H54 (cell line): ENCODE data around the gene SLC7A1.

Source experiments
- DNase-seq: peaks from one replicate; pipeline ENCODE4 v3.0.0; 2011; ENCODE audit warnings: low spot score, mixed read lengths; ENCODE audit not compliant: insufficient read length
- FAIRE-seq: peaks from 3 replicates; lab custom pipeline; 2011; peaks lifted over from hg19 to GRCh38; lab: Jason Lieb, UNC
- POLR2A ChIP-seq: IDR thresholded peaks from 2 replicates; pipeline ENCODE4 v1.6.1; 2011; ENCODE audit warnings: low read depth, mild to moderate bottlenecking, low read length

Gene SLC7A1

DNA sequence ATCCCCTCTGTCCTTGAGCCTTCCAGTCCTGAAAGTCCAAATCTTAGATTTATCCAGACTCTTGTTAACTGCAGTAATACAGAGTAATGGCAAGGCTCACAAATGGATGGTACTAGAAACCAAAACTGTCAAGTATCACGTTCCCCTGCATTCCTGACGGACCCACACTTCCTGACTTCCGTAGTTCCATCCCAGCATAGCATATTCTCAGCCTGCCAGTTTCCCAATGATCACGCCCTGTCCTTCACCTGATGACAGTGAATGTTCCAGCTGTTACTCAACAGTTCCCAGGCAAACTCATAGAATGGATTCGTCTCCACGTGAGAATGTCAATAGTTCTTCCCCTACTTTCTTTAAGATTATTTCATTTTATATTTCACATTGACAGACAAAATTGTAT is 33.6 kb downstream of the SLC7A1 start:
- FAIRE-seq (no peak), DNase-seq (no peak)
- TF ChIP-seq POLR2A, result no peak

DNA sequence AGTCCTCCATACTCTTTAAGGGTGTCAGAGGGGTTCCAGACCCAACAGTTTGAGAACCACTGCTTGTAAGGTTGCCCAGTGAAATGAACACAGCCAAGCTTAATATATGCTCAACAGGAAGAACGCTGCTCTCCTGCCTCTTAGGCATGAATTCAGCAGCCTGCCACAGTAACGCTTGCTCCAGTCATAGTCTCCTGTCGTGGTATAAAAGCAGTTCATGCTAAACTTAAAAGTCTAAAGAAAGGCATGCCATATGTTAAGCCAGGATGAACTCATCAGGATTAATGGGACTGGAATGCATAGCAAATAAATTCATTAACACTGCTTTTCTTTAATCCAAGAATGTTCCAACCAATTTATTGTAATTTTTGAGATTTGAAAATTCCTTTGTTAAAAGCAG is 38.7 kb downstream of the SLC7A1 start:
- DNase-seq, result no peak
- no peak for TF ChIP-seq POLR2A
- no peak for FAIRE-seq

GRCh38 chr13:29551214-29551613 is 44.3 kb downstream of the SLC7A1 start:
- FAIRE-seq (no peak), DNase-seq (no peak)
- no peak for TF ChIP-seq POLR2A

- no peak for FAIRE-seq
- TF ChIP-seq POLR2A, result no peak
- no peak for DNase-seq
Measured at GRCh38 chr13:29550430-29550988, 45.0 kb downstream of the SLC7A1 start.

- FAIRE-seq (no peak), DNase-seq (no peak)
- no peak for TF ChIP-seq POLR2A
Measured at GRCh38 chr13:29548722-29549121, 46.8 kb downstream of the SLC7A1 start.

GRCh38 chr13:29547153-29547552 is 48.3 kb downstream of the SLC7A1 start:
- TF ChIP-seq POLR2A, result no peak
- DNase-seq (no peak), FAIRE-seq (no peak)

GRCh38 chr13:29546662-29547061 is 48.8 kb downstream of the SLC7A1 start:
- no peak for FAIRE-seq

DNA sequence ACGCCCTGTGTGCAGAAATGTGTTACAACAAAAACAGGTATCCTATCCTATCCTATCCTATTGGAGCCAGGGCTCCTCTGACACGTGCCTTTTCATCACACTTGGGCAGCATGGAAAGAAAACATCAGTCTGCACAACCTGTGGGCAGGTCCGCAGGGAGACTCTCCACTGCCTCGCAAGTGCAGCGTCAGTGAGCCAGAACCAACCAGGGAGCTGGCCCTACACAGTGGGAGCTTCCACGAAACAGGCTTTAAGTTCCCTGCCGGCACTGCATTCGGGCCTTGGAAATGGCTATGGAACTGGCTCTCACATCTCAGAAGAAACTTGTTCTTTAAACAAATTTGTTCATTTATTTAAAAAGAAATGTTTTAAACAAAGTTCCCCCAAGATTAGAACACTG is 49.5 kb downstream of the SLC7A1 start:
- DNase-seq, result no peak
- no peak for FAIRE-seq
- TF ChIP-seq POLR2A, result no peak

More at GRCh38 chr13:29546662-29547061, 48.8 kb downstream of the SLC7A1 start:
- no peak for DNase-seq
- no peak for TF ChIP-seq POLR2A

DNA sequence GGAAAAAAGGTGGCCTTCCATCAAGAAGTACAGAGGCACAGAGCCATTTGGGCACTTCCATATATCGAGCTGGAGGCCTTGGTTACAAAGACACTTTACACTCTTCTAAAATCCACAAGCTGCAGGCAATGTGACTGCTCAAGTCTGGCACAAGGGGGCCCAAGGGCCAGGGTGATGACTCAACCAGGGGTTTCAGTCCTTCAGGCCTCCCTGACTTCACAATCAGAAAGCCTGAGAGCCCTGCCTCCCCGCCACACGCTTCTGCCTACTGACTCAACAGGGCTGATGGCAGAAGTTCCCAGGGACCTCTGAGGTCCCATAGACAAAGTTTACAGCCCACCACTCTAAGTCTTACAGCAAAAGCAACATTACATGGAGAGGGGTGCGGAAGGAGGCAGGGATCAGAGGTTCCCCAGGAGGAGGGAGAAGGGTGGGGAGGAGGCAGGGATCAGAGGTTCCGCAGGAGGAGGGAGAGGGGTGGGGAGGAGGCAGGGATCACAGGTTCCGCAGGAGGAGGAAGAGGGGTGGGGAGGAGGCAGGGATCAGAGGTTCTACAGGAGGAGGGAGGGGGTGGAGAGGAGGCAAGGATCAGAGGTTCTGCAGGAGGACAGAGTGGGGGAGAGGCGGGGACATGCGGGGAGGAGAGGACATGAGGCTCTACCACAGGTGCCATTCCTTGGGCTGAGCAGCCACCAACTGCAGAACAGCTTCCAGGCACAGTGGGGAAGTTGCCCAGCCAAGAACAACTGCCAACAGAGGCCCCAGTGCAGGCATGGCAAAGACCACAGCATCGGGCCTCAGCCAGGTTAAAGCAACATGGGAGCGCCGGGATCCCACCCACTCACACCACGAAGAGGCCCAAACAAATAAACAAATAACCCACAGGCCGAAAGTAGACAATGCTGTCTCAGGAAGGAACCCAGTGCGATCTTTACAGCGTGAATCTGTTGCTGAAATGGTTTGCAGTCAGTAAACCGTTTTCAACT is 52.0 kb downstream of the SLC7A1 start:
- no peak for TF ChIP-seq POLR2A
- DNase-seq, result no peak
- no peak for FAIRE-seq

DNA sequence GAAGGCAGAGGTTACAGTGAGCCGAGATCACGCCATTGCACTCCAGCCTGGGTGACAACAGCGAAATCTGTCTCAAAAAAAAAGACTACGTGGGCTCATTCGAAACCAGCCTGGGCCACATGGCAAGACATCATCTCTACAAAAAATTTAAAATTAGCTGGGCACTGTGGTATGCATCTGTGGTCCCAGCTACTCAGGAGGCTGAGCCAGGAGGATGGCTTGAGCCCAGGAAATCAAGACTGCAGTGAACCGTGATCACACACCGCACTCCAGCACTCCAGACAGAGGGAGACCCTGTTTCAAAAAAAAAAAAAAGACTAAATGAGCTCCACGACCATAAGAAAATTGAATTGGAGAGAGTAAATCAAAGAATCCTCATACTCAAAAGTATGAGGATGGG is 53.1 kb downstream of the SLC7A1 start:
- TF ChIP-seq POLR2A, result no peak
- no peak for FAIRE-seq
- no peak for DNase-seq

DNA sequence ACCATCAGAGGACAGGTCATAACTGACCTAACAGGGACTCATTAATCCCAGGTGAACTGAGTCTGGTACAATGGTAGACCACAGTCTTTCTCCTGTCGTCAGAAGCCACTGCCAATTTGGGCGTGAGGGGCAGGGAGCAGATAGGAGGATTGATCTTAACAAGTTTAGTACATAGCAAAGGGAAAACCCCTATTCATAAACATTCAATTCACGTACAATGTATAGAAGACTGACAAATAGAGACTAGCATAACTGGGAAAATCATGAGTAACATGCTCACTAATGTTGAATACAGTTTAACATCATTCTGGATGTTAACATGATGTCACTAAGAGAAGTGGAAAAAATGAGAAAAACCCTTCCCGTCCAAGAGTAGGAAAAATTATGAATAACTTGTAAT is 54.1 kb downstream of the SLC7A1 start:
- FAIRE-seq (no peak), DNase-seq (no peak)
- no peak for TF ChIP-seq POLR2A

- no peak for TF ChIP-seq POLR2A
- FAIRE-seq, result no peak
- DNase-seq, result no peak
Measured at GRCh38 chr13:29540799-29541198, 54.7 kb downstream of the SLC7A1 start.

- no peak for DNase-seq
- no peak for FAIRE-seq
- TF ChIP-seq POLR2A, result no peak
Measured at GRCh38 chr13:29540334-29540733, 55.2 kb downstream of the SLC7A1 start.

- no peak for DNase-seq
- no peak for FAIRE-seq
- no peak for TF ChIP-seq POLR2A
Measured at GRCh38 chr13:29539856-29540255, 55.6 kb downstream of the SLC7A1 start.
